ENCODE data around the gene UVRAG. TPM values are rescaled to one million over a fixed set of nuclear protein-coding genes. Genes with fewer than 3 reads are reported as not detected.

The UVRAG gene
- total RNA-seq, 1 donor from 2014 or later = 7.4 TPM

DNA sequence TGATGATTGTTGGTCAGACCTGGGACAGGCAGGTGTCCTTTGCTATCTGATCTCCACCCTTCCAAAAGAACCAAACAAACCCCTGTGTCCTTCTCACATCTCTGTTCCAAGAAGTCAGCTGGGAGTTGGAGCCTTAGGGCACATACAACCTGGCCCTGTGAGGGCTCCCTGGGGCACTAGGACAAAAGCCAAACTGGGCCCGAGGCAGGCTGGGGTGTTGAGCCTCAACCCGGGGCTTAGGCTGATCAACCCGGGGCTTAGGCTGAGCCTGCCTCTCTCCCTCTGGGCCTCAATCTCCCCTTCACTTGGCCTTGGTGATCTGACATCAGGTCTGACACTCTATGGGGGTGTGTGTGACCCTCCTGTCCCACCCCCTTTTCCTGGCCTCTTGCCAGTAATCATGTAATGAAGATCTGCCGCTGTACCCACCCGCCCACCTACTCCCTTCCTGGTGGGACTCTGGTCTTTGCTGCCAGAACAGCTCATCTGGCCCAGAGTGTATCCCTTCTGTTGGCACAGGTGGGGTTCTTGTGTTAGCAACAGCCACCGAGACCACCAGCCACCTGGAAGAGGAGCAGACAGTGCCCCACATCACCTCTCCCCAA lies 22.8 kb upstream of the UVRAG start:
- H3K4me3 ChIP-seq (ENCODE audit: low read depth, low read length) = no peak overlapping the region
- TF ChIP-seq, protein P1, sequence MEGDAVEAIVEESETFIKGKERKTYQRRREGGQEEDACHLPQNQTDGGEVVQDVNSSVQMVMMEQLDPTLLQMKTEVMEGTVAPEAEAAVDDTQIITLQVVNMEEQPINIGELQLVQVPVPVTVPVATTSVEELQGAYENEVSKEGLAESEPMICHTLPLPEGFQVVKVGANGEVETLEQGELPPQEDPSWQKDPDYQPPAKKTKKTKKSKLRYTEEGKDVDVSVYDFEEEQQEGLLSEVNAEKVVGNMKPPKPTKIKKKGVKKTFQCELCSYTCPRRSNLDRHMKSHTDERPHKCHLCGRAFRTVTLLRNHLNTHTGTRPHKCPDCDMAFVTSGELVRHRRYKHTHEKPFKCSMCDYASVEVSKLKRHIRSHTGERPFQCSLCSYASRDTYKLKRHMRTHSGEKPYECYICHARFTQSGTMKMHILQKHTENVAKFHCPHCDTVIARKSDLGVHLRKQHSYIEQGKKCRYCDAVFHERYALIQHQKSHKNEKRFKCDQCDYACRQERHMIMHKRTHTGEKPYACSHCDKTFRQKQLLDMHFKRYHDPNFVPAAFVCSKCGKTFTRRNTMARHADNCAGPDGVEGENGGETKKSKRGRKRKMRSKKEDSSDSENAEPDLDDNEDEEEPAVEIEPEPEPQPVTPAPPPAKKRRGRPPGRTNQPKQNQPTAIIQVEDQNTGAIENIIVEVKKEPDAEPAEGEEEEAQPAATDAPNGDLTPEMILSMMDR (conservative IDR thresholded peaks at IDR 0.05; ENCODE audit: low read depth, low read length) = no peak
- no peak for DNase-seq (ENCODE audit: low read depth)

DNA sequence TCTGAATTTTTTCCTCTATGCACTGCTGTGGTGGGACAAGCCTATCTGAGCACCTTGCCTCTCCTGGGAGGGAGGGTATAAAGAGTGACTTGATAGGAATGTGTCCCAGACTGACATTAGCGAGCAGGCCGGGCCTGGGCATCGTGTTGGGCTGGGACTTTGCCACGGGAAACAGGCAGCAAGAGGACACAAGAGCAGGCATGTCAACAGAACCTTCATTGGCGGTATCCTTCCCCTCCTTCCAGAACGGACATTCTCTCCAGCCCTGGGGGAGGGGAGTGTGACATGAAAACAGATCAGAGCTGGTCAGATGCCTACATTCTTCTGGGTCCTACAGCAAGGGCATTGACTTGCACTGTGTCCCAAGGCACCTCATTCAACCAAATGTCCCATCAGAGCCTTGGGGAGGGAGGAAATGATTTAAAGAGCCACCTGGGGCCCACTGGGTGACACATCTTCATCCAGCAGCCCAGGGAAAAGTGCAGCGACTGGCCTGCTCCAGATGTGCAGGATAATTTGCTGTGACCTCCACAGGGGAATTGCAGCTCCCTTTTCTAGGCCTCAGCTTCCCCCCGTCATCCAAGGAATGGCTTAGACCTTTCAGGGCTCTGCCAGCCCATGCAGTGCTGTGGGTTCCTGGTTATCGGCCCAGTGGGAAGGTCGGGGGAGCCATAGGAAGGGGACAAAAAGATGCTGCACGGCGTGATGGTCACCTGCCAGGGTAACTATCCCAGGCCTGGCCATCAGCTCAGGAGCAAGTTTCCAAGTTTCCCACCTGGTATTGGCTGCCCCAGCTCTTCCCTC lies 21.8 kb upstream of the UVRAG start:
- DNase-seq (ENCODE audit: low read depth) = no peak
- no peak overlapping the region for H3K4me3 ChIP-seq (ENCODE audit: low read depth, low read length)
- TF ChIP-seq, protein P1 (conservative IDR thresholded peaks at IDR 0.05; ENCODE audit: low read depth, low read length) = no peak

DNA sequence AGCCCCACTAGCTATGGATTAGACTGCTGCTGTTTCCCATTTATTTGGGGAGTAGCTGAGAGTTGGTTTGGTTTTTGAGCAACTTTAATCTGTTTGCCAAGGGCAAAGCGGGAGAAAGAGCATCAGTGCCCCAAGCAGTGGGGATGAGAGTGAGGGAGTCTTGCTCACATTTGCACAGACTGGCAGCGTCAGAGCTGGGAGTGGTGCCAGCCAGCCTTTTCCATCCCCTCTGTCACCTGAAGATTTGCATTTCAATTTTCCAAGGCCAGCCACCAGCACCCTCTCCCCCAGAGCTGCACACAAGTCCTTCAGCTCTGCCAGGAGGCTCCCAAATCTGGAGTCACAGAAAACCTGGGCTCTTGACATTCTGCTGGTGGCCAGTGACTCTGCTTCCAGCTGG lies 21.0 kb upstream of the UVRAG start:
- TF ChIP-seq, protein P1 (conservative IDR thresholded peaks at IDR 0.05; ENCODE audit: low read depth, low read length) = no peak
- DNase-seq (ENCODE audit: low read depth) = no peak

DNA sequence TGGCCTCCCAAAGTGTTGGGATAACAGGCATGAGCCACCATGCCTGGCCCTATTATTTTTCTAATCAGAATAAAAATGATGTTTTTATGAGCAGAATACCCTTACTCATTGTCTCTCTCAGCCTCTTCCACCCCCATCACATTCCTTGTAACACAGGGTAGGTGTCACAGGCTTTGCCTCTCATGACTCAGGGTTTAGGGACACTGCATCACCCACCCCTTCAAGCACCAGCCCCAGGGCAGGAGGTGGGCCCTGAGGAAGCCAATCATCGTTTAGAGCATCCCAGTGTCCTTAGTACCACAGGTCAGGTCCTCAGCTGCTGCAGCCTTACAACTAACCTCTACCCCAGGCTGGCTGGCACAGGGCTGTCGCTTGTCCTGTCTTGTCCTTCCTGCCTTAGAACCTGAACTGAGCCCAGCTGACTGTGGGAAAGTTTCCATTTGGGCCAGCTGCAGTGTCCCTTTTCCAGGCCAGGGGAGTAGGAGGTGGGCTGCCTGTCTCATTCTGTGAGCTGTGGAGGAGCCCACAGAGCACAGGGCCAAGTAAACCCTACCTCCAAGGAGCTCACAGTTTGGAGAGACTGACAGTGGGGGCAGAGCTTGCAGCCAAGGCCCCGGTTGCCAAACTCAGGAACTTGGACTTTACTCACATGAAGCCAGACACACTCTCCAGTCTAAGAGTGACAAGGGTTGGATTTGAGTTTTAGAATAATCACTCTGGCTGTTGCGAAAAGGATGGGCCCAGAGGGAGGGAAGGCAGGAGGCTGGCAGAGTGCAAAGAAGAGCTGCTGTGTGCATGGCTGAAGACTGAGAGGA lies 19.5 kb upstream of the UVRAG start:
- H3K4me3 ChIP-seq (ENCODE audit: low read depth, low read length) = no peak overlapping the region
- TF ChIP-seq, protein P1 (conservative IDR thresholded peaks at IDR 0.05; ENCODE audit: low read depth, low read length) = no peak
- no peak for DNase-seq (ENCODE audit: low read depth)

More for the DNA sequence above, 21.0 kb upstream of the UVRAG start:
- no peak overlapping the region for H3K4me3 ChIP-seq (ENCODE audit: low read depth, low read length)

DNA sequence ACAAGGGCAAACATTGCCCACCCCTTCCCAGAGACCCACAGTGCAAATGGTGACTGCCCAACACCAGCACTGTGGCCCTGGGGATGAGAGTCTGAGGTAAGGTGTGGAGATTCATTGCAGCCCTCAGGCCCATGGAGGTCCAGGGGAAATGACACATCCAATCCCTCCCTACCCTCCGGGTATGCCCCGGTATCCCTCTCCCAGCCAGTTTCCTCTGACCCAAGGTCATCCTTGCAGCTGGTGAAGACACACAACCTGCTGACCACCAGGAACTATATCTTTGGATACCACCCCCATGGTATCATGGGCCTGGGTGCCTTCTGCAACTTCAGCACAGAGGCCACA lies 18.9 kb upstream of the UVRAG start:
- H3K4me3 ChIP-seq (ENCODE audit: low read depth, low read length) = no peak overlapping the region
- TF ChIP-seq, protein P1 (conservative IDR thresholded peaks at IDR 0.05; ENCODE audit: low read depth, low read length) = no peak
- no peak for DNase-seq (ENCODE audit: low read depth)

DNA sequence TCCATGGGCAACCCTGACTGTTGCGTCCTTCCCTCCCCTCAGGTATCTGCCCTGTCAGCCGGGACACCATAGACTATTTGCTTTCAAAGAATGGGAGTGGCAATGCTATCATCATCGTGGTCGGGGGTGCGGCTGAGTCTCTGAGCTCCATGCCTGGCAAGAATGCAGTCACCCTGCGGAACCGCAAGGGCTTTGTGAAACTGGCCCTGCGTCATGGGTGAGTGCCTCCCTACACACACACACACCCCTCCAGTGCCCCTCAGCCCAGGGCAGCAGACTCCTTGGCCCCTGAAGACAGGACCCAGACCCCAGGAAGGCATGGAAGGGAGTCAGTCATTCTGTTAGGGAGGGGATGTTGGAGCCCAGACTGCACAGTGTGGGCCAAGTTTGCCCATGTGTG lies 17.9 kb upstream of the UVRAG start:
- TF ChIP-seq, protein P1 (conservative IDR thresholded peaks at IDR 0.05; ENCODE audit: low read depth, low read length) = no peak
- no peak overlapping the region for H3K4me3 ChIP-seq (ENCODE audit: low read depth, low read length)
- DNase-seq (ENCODE audit: low read depth) = no peak

All from epithelial cell of proximal tubule (primary cell).